HepG2 (cell line): ENCODE results near the gene EPC2. TPM values are rescaled to one million over a fixed set of nuclear protein-coding genes. Genes with fewer than 3 reads are reported as not detected.
A peak's percentile ranks its signal among the peaks of the same experiment; 100 is the strongest.

ENCODE experiments used
- BRD4 ChIP-seq: sonication (generic); formaldehyde crosslinking; IDR thresholded peaks from 2 replicates; pipeline ENCODE4 v1.4.0; 2020; ENCODE audit warnings: missing genetic modification reagents
- CAMTA2 ChIP-seq: sonication (generic); formaldehyde crosslinking; IDR thresholded peaks from 2 replicates; pipeline ENCODE4 v1.4.0; 2020; ENCODE audit warnings: mild to moderate bottlenecking, missing genetic modification reagents, borderline replicate concordance
- CCDC6 ChIP-seq: sonication (generic); formaldehyde crosslinking; IDR thresholded peaks from 2 replicates; pipeline ENCODE4 v1.8.1; 2022; ENCODE audit warnings: mild to moderate bottlenecking, missing genetic modification reagents, moderate library complexity
- FOSL2 ChIP-seq: sonication (generic); formaldehyde crosslinking; IDR thresholded peaks from 2 replicates; pipeline ENCODE4 v1.4.0; 2020; ENCODE audit warnings: missing genetic modification reagents
- FOXA3 ChIP-seq: IDR thresholded peaks from 2 replicates; pipeline ENCODE4 v1.6.1; 2016; ENCODE audit warnings: missing genetic modification reagents, missing compliant biosample characterization
- JUND ChIP-seq: sonication (generic); formaldehyde crosslinking; IDR thresholded peaks from 2 replicates; pipeline ENCODE4 v1.8.0; 2022; ENCODE audit warnings: mild to moderate bottlenecking, missing genetic modification reagents
- MTF1 ChIP-seq: sonication (generic); formaldehyde crosslinking; IDR thresholded peaks from 2 replicates; pipeline ENCODE4 v1.5.0; 2020; ENCODE audit warnings: missing genetic modification reagents
- MXI1 ChIP-seq: IDR thresholded peaks from 3 replicates; pipeline ENCODE4 v1.6.1; 2012; ENCODE audit warnings: low read depth, low read length, inconsistent platforms, borderline replicate concordance
- NAIF1 ChIP-seq: sonication (generic); formaldehyde crosslinking; IDR thresholded peaks from 2 replicates; pipeline ENCODE4 v1.5.0; 2020; ENCODE audit warnings: mild to moderate bottlenecking, missing genetic modification reagents, borderline replicate concordance
- NFIC ChIP-seq: IDR thresholded peaks from 2 replicates; pipeline ENCODE4 v1.6.1; 2012; ENCODE audit warnings: mild to moderate bottlenecking, low read length, inconsistent platforms
- XBP1 ChIP-seq: sonication (generic); formaldehyde crosslinking; IDR thresholded peaks from 2 replicates; pipeline ENCODE4 v1.5.0; 2020; ENCODE audit warnings: missing genetic modification reagents
- ZNF124 ChIP-seq: sonication (generic); formaldehyde crosslinking; IDR thresholded peaks from 2 replicates; pipeline ENCODE4 v1.4.0; 2020; ENCODE audit warnings: missing genetic modification reagents
- ZNF24 ChIP-seq: fragments of 450-650 bp; IDR thresholded peaks from 2 replicates; pipeline ENCODE4 v1.6.1; 2017; ENCODE audit warnings: antibody characterized with exemption, mild to moderate bottlenecking
- ZNF274 ChIP-seq: sonication (generic); formaldehyde crosslinking; IDR thresholded peaks from 2 replicates; pipeline ENCODE4 v1.5.1; 2020; ENCODE audit warnings: mild to moderate bottlenecking, missing genetic modification reagents
- ZNF354B ChIP-seq: sonication (generic); formaldehyde crosslinking; IDR thresholded peaks from 2 replicates; pipeline ENCODE4 v1.8.0; 2022; ENCODE audit warnings: mild to moderate bottlenecking, missing genetic modification reagents
- ZNF446 ChIP-seq: sonication (generic); formaldehyde crosslinking; IDR thresholded peaks from 2 replicates; pipeline ENCODE4 v1.5.0; 2020; ENCODE audit warnings: mild to moderate bottlenecking, missing genetic modification reagents
- ZNF841 ChIP-seq: sonication (generic); formaldehyde crosslinking; IDR thresholded peaks from 2 replicates; pipeline ENCODE4 v1.8.1; 2023; ENCODE audit warnings: missing genetic modification reagents, borderline replicate concordance
- ZSCAN29 ChIP-seq: sonication (generic); formaldehyde crosslinking; conservative IDR thresholded peaks from 2 replicates; pipeline ENCODE4 v1.4.0; 2020; ENCODE audit warnings: mild to moderate bottlenecking, missing genetic modification reagents
- polyA plus RNA-seq, 8 experiments: library from polyadenylated mRNA; depleted of rRNA in 3 of 8; stranded (reverse) in 7 of 8; unstranded in 1 of 8; fragments of >200 nt; fragmentation: Illumina TruSeq in 4 of 8; extraction: Trizol in 4 of 8; gene quantifications; 2 replicates each; pipeline versions ENCODE4 v1.2.1 to v1.2.3, GENCODE V29; 2011 to 2016; ENCODE audit warnings: low read depth in 4 of 8, missing spikeins in 1 of 8, mixed read lengths in 1 of 8; ENCODE audit not compliant: insufficient read depth in 1 of 8
- total RNA-seq, 5 experiments: library from RNA; depleted of rRNA; stranded (reverse); fragments of >200 nt; fragmentation: Illumina TruSeq; extraction: Trizol; gene quantifications; 2 replicates each; pipeline ENCODE4 v1.2.3, GENCODE V29; 2016; ENCODE audit warnings: low read depth in 1 of 5
- TF ChIP-seq, protein P1 (sequence below): sonication (generic); formaldehyde crosslinking; IDR thresholded peaks from 2 replicates; pipeline ENCODE4 v1.4.0; 2020; ENCODE audit warnings: missing genetic modification reagents, borderline replicate concordance
- TF ChIP-seq, protein P2 (sequence below): IDR thresholded peaks from 2 replicates; pipeline ENCODE4 v1.6.1; 2016; ENCODE audit warnings: missing biosample characterization, missing genetic modification reagents, low read depth
- TF ChIP-seq, protein P3 (sequence below): sonication (generic); formaldehyde crosslinking; IDR thresholded peaks from 2 replicates; pipeline ENCODE4 v1.4.0; 2020; ENCODE audit warnings: mild to moderate bottlenecking, low read depth, missing genetic modification reagents
- TF ChIP-seq, protein P4 (sequence below): sonication (generic); formaldehyde crosslinking; IDR thresholded peaks from 2 replicates; pipeline ENCODE4 v1.8.1; 2023; ENCODE audit warnings: mild to moderate bottlenecking, missing genetic modification reagents

Gene EPC2
- total and polyA plus RNA-seq, 2 of the 13 experiments (the other 11 are each of a cell fraction or from before 2014, with no cell fraction given): 20.5 to 22.0 TPM

DNA sequence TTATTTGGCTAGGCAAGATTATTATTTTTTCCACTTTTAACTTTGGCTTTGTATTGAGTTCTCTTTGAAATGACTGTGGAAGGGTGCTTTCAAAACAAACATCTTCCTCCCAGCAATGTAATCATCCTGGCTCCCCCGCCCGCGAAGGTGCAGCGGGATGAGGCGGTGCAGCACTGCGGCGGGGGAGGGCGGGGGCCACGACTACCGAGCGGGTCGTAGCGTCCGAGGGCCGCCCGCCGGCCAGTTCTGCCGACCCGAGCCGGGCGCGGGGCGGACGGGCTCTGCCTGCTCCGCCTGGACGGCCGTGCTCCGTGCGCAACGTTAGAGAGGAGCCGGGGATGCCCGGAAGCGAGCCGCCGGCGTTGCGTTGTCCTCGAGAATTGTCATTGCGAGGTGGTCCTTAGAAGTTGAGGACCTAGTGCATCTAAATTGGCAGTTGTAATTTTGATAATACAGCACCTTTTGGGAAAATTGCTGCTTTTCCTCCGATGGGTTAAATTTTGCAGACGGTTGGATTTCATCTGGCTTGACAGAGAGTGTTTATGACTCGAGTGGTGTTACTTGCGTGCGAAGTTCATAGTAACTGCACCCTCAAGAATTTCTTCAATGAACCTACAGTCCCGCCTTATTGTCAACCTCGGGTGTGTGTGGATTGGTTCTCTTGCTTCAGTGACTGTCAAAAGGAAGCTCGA lies 1.1 kb downstream of the EPC2 start (continued):
- TF ChIP-seq FOXA3 (no peak), CAMTA2 (CRISPR knock-in tag) (no peak), MTF1 (0 out of 2 replicates have a peak, but pooled peaks have one; percentile 47), ZSCAN29 (CRISPR knock-in tag) (peak; percentile 57; the same call in 1 of the 2 replicates), ZNF446 (CRISPR knock-in tag) (0 out of 2 replicates have a peak, but pooled peaks have one; percentile 4), JUND (CRISPR knock-in tag) (peak; percentile 32; the same call in 1 of the 2 replicates), MXI1 (no peak; the same call in 2 of the 3 replicates), ZNF124 (CRISPR knock-in tag) (no peak), FOSL2 (CRISPR knock-in tag) (no peak), NFIC (no peak), CCDC6 (CRISPR knock-in tag) (0 out of 2 replicates have a peak, but pooled peaks have one; percentile 12), NAIF1 (peak; percentile 99; the same call in 1 of the 2 replicates), ZNF841 (no peak), ZNF354B (CRISPR knock-in tag) (no peak), BRD4 (no peak), XBP1 (CRISPR knock-in tag) (no peak), ZNF24 (no peak), ZNF274 (CRISPR knock-in tag) (peak; percentile 24; the same call in 1 of the 2 replicates)
- TF ChIP-seq, protein P1, sequence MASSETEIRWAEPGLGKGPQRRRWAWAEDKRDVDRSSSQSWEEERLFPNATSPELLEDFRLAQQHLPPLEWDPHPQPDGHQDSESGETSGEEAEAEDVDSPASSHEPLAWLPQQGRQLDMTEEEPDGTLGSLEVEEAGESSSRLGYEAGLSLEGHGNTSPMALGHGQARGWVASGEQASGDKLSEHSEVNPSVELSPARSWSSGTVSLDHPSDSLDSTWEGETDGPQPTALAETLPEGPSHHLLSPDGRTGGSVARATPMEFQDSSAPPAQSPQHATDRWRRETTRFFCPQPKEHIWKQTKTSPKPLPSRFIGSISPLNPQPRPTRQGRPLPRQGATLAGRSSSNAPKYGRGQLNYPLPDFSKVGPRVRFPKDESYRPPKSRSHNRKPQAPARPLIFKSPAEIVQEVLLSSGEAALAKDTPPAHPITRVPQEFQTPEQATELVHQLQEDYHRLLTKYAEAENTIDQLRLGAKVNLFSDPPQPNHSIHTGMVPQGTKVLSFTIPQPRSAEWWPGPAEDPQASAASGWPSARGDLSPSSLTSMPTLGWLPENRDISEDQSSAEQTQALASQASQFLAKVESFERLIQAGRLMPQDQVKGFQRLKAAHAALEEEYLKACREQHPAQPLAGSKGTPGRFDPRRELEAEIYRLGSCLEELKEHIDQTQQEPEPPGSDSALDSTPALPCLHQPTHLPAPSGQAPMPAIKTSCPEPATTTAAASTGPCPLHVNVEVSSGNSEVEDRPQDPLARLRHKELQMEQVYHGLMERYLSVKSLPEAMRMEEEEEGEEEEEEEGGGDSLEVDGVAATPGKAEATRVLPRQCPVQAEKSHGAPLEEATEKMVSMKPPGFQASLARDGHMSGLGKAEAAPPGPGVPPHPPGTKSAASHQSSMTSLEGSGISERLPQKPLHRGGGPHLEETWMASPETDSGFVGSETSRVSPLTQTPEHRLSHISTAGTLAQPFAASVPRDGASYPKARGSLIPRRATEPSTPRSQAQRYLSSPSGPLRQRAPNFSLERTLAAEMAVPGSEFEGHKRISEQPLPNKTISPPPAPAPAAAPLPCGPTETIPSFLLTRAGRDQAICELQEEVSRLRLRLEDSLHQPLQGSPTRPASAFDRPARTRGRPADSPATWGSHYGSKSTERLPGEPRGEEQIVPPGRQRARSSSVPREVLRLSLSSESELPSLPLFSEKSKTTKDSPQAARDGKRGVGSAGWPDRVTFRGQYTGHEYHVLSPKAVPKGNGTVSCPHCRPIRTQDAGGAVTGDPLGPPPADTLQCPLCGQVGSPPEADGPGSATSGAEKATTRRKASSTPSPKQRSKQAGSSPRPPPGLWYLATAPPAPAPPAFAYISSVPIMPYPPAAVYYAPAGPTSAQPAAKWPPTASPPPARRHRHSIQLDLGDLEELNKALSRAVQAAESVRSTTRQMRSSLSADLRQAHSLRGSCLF (CRISPR knock-in tag): no peak
- TF ChIP-seq, protein P2, sequence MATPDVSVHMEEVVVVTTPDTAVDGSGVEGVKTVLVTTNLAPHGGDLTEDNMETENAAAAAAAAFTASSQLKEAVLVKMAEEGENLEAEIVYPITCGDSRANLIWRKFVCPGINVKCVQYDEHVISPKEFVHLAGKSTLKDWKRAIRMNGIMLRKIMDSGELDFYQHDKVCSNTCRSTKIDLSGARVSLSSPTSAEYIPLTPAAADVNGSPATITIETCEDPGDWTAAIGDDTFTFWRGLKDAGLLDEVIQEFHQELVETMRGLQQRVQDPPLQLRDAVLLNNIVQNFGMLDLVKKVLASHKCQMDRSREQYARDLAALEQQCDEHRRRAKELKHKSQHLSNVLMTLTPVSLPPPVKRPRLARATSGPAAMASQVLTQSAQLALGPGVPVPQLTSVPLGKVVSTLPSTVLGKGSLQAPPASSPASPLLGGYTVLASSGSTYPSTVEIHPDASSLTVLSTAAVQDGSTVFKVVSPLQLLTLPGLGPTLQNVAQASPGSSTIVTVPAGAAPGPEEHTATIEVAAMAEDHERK (CRISPR knock-in tag): 0 out of 2 replicates have a peak, but pooled peaks have one; percentile 6
- TF ChIP-seq, protein P3, sequence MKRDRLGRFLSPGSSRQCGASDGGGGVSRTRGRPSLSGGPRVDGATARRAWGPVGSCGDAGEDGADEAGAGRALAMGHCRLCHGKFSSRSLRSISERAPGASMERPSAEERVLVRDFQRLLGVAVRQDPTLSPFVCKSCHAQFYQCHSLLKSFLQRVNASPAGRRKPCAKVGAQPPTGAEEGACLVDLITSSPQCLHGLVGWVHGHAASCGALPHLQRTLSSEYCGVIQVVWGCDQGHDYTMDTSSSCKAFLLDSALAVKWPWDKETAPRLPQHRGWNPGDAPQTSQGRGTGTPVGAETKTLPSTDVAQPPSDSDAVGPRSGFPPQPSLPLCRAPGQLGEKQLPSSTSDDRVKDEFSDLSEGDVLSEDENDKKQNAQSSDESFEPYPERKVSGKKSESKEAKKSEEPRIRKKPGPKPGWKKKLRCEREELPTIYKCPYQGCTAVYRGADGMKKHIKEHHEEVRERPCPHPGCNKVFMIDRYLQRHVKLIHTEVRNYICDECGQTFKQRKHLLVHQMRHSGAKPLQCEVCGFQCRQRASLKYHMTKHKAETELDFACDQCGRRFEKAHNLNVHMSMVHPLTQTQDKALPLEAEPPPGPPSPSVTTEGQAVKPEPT (CRISPR knock-in tag): no peak
- TF ChIP-seq, protein P4, sequence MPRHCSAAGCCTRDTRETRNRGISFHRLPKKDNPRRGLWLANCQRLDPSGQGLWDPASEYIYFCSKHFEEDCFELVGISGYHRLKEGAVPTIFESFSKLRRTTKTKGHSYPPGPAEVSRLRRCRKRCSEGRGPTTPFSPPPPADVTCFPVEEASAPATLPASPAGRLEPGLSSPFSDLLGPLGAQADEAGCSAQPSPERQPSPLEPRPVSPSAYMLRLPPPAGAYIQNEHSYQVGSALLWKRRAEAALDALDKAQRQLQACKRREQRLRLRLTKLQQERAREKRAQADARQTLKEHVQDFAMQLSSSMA (CRISPR knock-in tag): no peak
